Measurements from ENCODE around the gene ALOX15B.

ALOX15B gene

DNA sequence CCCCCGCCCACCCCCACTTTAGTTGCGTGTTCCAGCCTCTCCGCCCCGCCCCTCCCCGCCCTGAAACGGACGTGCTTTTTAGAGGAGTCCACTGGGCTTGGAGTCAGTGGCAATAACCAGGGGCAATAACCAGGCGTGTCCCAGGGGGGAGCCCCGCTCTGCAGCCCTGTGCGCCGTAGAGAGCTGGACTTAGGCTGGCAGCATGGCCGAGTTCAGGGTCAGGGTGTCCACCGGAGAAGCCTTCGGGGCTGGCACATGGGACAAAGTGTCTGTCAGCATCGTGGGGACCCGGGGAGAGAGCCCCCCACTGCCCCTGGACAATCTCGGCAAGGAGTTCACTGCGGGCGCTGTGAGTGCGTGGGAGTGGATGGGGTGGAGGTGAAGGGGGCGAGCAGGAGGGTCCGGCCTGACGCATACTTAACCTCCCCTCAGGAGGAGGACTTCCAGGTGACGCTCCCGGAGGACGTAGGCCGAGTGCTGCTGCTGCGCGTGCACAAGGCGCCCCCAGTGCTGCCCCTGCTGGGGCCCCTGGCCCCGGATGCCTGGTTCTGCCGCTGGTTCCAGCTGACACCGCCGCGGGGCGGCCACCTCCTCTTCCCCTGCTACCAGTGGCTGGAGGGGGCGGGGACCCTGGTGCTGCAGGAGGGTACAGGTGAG is at the start of gene ALOX15B:
TSS of gene ALOX15B (plus strand) at position 106 of the 657 bp plus-strand sequence. CDS start at position 203, 97 bp downstream.
- DNase-seq (ENCODE audit: low read depth in 2 of 2) = no peak

DNA sequence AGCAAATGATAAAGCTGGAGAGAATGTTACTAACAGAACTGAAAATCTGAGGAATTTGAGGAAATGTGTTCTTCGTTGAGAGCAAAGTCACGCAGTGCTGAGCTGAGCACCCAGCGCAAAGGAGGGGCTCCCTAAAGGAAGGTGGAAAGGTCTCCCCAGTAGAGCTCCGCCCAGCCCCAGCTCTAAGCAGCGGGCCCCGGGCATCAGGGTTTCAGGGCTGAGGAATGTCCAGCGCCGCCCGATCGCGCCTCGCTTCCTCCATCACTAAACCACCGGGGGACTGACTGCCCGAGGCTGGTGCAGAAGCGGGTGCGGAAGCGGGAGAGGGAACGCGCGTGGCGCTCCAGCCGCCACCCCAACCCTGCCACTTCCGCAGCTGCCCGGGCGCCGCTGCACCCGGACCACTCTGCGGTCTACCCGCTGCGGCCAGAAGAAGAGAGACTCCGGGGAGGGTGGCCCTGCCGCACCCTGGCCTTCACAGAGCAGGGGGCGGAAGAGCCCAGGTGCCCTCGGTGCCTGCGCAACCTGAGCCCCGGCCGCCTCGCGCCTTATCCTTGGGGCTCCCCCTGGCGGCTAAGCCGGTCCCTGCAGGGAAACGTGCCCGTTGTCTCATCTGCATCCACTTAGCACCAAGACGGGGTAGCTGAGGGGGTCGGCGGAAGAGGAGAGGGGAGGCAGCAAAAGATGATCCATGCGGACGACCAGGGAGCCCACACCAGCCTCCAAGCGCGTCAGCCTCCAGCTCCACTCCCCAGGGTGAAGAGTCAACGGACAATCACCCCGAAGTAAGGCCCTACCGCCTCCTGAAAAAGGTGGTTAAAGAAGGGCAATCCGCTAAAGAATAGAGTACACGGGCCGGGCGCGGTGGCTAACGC is 48.8 kb upstream of the ALOX15B start:
- peak; percentile 87 to 98 for DNase-seq (ENCODE audit: low read depth in 2 of 2)

GRCh38 chr17:7992516-7992915 is 46.3 kb upstream of the ALOX15B start:
- no peak for DNase-seq (ENCODE audit: low read depth in 2 of 2)

GRCh38 chr17:7992924-7993323 is 45.9 kb upstream of the ALOX15B start:
- no peak for DNase-seq (ENCODE audit: low read depth in 2 of 2)

DNA sequence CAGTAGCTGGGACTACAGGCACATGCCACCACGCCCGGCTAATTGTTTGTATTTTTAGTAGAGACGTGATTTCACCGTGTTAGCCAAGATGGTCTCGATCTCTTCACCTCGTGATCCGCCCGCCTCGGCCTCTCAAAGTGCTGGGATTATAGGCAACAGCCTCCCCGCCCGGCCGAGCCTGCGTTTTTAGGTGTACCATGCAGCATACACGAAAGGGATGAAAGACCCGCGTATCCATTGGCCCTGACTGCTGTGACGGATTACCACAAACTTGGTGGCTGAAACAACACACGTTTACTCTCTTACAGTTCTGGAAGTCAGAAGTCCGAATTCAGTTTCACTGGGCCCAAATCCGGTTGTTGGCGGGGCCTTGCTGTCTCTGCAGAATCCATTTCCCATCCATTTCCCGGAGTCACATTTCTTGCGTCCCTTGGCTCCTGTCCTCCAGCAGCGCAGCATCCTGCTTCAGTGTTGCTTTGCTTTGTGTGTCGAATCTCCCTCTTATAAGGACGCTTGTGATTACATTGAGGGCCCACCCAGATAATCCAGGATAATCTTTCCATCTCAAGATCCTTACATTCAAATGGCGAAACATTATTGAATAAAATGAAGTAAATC is 44.8 kb upstream of the ALOX15B start:
- DNase-seq (ENCODE audit: low read depth in 2 of 2) = no peak

DNA sequence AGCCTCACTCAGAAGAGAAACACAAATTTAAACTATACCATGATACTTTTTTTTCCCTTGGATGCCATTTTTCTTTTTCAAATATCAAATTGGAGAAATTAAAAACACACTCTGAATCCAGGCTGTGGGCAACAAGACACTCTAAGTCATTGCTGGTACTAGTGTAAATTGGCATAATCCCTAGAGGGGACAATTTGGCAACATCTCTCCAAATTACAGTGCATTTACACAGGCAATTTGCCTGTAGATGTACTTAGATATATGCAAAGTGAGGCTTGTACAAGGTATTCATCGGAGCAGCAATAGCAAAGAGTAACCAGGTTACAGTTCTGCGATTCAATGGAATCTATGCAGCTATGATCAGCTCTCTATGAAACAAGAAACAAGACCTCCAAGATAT is 43.1 kb upstream of the ALOX15B start:
- DNase-seq (ENCODE audit: low read depth in 2 of 2) = no peak

GRCh38 chr17:7997186-7997585 is 41.7 kb upstream of the ALOX15B start:
- DNase-seq (ENCODE audit: low read depth in 2 of 2) = no peak

- DNase-seq (ENCODE audit: low read depth in 2 of 2) = no peak
Measured at GRCh38 chr17:8001976-8002720, 36.7 kb upstream of the ALOX15B start, which contains the start of gene GUCY2D. TSS of gene GUCY2D (plus strand) at chr17:8002615. CDS start at chr17:8003048, 433 bp downstream.

- no peak for DNase-seq (ENCODE audit: low read depth in 2 of 2)
Measured at GRCh38 chr17:8002721-8003593, 35.9 kb upstream of the ALOX15B start.

- no peak for DNase-seq (ENCODE audit: low read depth in 2 of 2)
Measured at GRCh38 chr17:8003594-8004181, 35.2 kb upstream of the ALOX15B start.

DNA sequence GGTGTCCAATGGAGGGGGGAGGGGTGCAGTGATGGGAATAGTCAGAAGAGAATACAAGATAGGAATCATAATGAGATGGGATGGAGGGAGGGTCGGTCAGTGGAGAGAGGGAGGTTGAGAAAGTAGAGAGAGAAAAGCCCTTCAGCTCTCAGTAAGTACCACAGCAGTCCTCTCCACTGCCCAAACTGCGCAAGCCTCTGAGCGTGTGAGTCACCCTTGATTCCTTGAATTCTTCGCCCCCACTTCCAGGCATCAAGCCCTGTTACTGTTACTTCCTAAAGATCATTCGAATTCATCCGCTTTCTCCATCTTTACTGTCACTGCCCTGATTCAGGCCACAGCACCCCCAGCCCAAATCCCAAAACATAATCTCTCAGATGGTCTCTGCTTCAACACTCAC is 34.0 kb upstream of the ALOX15B start:
- DNase-seq (ENCODE audit: low read depth in 2 of 2) = no peak

- DNase-seq (ENCODE audit: low read depth in 2 of 2) = no peak
Measured at GRCh38 chr17:8005357-8005756, 33.5 kb upstream of the ALOX15B start.

DNA sequence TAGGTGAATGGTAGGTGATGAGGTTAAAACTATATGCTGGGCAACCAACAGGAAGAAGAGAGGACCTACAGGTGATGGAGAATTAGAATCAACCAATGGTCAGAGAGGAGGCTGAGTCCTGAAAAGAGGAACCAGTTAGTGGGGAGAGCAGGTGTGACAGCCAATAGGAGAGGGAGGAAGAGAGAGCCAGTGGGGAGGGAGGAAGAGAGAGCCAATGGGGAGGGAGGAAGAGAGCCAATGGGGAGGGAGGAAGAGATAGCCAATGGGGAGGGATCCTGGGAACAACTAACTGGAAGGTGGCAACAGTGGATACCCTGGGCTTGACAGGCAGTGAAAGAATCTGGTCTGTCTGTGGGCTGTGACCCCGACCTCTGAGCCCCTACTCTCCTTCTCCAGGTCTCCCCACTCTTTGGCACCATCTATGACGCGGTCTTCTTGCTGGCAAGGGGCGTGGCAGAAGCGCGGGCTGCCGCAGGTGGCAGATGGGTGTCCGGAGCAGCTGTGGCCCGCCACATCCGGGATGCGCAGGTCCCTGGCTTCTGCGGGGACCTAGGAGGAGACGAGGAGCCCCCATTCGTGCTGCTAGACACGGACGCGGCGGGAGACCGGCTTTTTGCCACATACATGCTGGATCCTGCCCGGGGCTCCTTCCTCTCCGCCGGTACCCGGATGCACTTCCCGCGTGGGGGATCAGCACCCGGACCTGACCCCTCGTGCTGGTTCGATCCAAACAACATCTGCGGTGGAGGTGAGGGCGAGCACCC is 32.7 kb upstream of the ALOX15B start:
- no peak for DNase-seq (ENCODE audit: low read depth in 2 of 2)

DNA sequence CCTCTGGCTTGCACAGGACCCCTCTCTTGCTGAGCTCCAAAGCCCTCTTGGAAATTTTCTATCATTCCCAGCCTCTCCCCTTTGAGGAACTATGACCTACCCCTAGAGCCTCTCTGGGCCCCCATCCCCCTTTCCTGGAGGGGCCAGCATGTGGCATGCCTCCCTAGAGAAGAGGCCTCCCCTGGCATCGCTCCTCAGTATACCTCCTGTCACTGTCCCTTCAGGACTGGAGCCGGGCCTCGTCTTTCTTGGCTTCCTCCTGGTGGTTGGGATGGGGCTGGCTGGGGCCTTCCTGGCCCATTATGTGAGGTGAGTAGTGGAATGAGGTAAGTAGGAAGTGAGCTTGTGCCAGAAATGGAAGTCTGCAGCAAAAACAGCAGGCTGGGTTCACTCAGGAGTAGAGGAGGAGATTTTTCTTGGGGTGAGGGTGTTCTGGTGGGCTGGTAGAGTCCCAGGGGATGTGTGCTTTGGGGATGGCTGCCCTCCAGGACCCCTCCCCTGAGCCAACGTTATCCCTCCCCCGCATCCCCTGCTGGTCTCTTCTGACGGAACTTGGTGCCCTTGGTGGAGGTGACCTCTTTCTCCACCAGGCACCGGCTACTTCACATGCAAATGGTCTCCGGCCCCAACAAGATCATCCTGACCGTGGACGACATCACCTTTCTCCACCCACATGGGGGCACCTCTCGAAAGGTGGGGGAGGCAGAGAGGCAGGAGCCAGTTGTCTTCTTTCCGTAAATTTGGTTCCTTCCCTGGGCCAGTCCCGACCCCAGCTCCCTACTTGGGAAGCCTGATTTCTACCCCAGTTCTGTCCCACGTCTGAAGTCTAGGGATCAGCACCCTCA is 31.8 kb upstream of the ALOX15B start:
- no peak for DNase-seq (ENCODE audit: low read depth in 2 of 2)

GRCh38 chr17:8007836-8008235 is 31.0 kb upstream of the ALOX15B start:
- no peak for DNase-seq (ENCODE audit: low read depth in 2 of 2)

DNA sequence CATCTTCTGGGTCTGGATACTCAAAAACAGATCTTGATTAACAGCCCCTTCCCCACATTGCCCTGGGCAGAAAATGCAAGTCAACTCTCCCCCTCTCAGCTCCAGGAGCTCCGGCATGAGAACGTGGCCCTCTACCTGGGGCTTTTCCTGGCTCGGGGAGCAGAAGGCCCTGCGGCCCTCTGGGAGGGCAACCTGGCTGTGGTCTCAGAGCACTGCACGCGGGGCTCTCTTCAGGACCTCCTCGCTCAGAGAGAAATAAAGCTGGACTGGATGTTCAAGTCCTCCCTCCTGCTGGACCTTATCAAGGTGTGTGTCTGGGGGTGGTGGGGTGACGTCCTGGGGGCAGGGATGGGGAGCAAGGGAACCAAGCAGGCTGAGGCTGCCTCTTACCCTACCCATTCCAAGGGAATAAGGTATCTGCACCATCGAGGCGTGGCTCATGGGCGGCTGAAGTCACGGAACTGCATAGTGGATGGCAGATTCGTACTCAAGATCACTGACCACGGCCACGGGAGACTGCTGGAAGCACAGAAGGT is 26.7 kb upstream of the ALOX15B start:
- no peak for DNase-seq (ENCODE audit: low read depth in 2 of 2)

GRCh38 chr17:8012996-8013640 is 25.7 kb upstream of the ALOX15B start:
- DNase-seq (ENCODE audit: low read depth in 2 of 2) = no peak
